GM12892 (cell line): Measurements from ENCODE around the gene TMEM41B.
"Not testable (repeated sequence)": the region's sequence is repeated elsewhere in the genome, so short reads cannot be mapped to it uniquely, and the experiment has no call there.

ENCODE experiments used
- DNase-seq: peaks from one replicate; pipeline ENCODE4 v3.0.0; 2011; ENCODE audit not compliant: insufficient read length
- FAIRE-seq: peaks from 2 replicates; lab custom pipeline; 2011; peaks lifted over from hg19 to GRCh38; lab: Jason Lieb, UNC
- POLR2A ChIP-seq: IDR thresholded peaks from 2 replicates; pipeline ENCODE4 v1.6.1; 2011; ENCODE audit warnings: low read depth, low read length, control low read depth
- POLR2AphosphoS5 ChIP-seq: IDR thresholded peaks from 2 replicates; pipeline ENCODE4 v1.6.1; 2011; ENCODE audit warnings: low read depth, low read length, control low read depth
- TAF1 ChIP-seq: IDR thresholded peaks from 2 replicates; pipeline ENCODE4 v1.6.1; 2011; ENCODE audit warnings: low read depth, mild to moderate bottlenecking, control low read depth, low read length, borderline replicate concordance

Gene TMEM41B

DNA sequence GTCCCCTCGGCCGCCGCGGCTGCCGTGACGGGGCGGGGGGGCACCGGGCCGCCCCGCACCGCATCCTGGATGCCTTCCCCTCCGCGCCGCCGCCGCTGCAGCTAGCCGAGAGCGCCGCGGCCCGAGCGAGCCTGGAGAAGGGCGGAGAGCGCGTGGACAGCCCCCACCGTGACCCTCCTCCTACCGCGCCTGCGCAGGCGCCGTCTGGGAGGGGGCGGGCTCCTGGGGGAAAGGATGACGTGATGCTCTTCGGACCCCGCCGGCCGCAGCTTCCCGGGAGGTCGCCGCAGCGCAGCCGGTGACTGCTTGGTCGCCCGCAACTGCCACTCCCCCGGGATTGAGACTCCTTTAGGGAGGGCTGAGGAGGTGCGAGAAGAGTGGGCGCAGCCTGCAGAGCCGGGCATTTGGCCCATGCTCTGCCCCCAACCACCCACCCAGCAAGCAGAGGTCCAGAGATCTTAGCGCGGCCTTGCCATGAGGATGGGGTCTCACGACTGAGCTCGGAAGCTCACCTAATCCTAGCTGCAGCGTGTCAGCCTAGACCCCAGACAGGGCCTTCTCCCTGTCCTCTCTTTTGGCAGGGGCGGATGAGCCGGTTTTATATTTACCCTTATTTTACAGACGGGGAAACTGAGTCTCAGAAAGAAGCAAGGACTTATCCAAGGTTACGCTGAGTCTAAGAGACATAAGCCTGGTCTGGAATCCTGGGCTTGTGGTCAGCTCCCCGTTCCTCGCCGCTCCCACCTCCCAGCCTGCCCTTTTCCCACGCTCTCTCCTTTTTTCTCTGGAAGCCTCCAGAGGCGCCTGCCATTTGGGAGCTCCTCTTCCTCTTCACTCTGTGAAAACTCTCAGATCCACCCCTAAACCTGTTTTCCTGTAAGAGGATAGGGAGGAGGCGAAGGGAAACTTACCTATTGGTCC, 48.9 kb downstream of the TMEM41B start, which contains the start of gene DENND5A:
TSS of gene DENND5A (minus strand) at position 140 of the 921 bp plus-strand sequence. CDS start 281 bp downstream, outside the sequence.
- FAIRE-seq (peak; percentile 92), DNase-seq (peak; percentile 88)
- no peak for TF ChIP-seq TAF1
- TF ChIP-seq POLR2A: peak; percentile 69; the same call in 1 of the 2 replicates

GRCh38 chr11:9264316-9265210, 49.8 kb downstream of the TMEM41B start:
- TF ChIP-seq POLR2AphosphoS5 (no peak), POLR2A (0 out of 2 replicates have a peak, but pooled peaks have one; percentile 5), TAF1 (no peak)
- FAIRE-seq (peak; percentile 40), DNase-seq (peak; percentile 21)

DNA sequence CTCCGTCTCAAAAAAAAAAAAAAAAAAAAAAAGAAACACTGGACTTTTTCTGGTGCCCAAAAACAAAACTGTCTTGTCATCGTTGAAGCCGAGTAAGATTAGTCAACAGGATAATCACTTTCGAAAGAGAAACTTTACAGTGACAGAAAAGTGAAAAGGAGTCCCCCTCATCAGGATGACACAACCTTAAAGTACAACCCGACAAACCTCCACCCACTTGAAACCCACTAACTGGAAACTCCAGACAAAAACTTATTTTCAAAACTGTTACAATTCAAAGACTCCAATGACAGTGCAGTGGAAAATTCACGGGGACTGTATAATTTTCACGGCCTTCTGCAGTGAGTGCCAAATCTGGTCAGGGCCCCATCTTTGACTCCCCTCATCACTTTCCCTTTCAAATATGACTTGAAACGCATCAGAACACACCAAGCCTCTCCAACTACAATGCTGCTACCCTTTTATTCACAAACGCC, 50.5 kb downstream of the TMEM41B start:
- DNase-seq: peak; percentile 56
- peak; percentile 44 for FAIRE-seq
- TF ChIP-seq TAF1 (no peak), POLR2A (0 out of 2 replicates have a peak, but pooled peaks have one; percentile 21), POLR2AphosphoS5 (no peak)

GRCh38 chr11:9260838-9261146, 53.6 kb downstream of the TMEM41B start:
- not testable (repeated sequence) for FAIRE-seq, DNase-seq

DNA sequence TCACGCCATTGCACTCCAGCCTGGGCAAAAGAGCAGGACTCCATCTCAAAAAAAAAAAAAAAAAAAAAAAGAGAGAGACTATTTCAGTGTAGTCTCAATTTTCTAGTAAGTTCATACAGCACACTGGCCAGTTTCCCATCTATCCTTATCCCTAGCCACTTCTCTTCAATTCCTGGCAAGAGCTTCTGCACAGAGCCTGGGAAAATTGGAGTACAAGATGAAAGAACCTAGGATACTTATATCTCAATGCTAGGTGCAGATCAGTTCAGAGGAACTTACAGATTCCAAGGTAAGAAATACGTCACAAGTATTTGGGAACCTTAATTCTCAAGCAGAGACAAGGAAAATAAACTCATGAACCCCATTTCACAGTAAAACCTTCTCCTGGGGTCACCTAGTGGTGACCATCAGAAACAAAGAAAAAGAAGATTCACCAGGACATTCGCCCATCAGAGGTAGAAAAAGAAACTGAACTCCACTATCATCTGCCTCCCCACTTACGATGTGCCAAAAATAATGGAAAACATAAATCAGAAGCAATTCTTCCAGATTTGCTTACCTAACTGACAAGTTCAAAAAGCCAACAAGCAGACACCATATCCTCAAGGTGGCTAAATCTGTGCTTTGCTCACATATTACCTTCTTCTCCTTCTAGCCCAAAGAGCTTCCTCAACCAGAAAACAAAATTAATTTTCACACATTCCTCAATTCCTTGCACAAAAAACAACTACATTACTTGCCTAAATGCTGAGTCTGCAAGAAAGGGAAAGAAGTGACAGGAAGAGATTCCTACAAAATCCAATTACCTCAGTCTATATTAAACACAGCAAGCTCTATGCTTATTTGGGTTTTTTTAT, 54.2 kb downstream of the TMEM41B start:
- no peak for DNase-seq
- TF ChIP-seq TAF1: no peak
- no peak for TF ChIP-seq POLR2A
- TF ChIP-seq POLR2AphosphoS5: no peak
- FAIRE-seq: no peak

- DNase-seq, FAIRE-seq: not testable (repeated sequence)
Measured at GRCh38 chr11:9258279-9258678, 56.1 kb downstream of the TMEM41B start.

DNA sequence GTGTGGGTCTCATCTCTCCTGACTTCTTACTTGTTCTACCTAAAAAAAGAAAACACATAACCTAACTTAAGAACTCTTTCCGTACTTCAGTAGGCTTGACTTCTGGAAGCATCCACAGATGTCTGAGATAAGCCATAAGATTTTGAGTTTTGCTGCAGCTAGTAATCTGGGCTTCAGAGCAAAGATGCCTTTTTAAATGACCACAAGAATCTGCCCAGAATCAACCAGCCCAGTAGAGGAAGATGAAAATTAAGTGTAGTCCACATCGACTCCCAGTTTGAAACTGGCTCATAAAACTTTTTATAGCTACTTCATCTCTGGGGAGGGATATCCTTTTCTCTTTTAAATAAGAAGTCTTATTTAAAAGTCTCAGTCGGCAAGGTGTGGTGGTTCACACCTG, 60.0 kb downstream of the TMEM41B start:
- FAIRE-seq: no peak
- no peak for DNase-seq
- no peak for TF ChIP-seq POLR2A
- TF ChIP-seq POLR2AphosphoS5: no peak
- no peak for TF ChIP-seq TAF1

DNA sequence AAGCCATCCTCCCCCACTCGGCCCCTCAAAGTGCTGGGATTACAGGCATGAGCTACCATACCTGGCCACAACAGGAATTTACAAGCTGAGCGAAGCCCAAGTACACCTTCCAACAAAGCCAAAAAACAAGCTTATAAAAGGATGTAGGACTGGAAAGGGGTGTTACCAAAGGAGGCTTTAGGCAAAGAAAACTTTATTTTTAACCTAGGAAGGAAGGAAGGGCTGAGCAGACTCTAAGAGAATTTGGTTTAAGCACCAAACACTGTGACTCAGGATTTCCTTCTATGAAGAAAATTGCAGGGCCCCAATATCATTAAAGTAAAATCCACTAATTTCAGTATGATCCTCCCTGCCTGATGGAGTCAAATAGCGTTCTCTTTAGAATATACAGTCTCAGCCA, 61.3 kb downstream of the TMEM41B start:
- FAIRE-seq: no peak
- no peak for DNase-seq
- TF ChIP-seq POLR2AphosphoS5 (no peak), POLR2A (no peak), TAF1 (no peak)

DNA sequence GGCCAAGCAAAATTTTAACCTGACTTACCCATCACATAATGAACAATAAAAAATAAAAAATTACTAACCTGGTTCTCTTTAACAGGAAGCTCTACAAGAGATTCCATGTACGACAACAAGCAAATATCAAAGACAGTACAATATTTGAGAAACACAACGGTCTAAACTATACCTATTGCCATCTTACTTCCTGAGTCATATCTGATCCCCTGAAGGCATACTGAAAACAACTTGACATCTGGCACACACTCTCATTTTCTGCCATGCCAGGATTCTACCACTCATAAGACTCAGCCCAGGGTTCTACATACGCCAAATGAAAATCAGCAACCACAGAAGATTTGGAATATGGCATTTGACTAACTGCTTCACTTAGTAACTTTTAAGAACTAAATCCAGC, 63.1 kb downstream of the TMEM41B start:
- TF ChIP-seq TAF1 (no peak), POLR2A (no peak), POLR2AphosphoS5 (no peak)
- no peak for DNase-seq
- FAIRE-seq: no peak

GRCh38 chr11:9250139-9250582, 64.2 kb downstream of the TMEM41B start:
- DNase-seq (peak; percentile 27), FAIRE-seq (peak; percentile 93)
- TF ChIP-seq POLR2A: no peak
- no peak for TF ChIP-seq TAF1
- no peak for TF ChIP-seq POLR2AphosphoS5

- no peak for DNase-seq
- TF ChIP-seq TAF1 (no peak), POLR2AphosphoS5 (no peak), POLR2A (no peak)
- FAIRE-seq: no peak
Measured at GRCh38 chr11:9249252-9249651, 65.1 kb downstream of the TMEM41B start.
